ENCODE results near the gene GRIN3B. TPM values are rescaled to one million over a fixed set of nuclear protein-coding genes. Genes with fewer than 3 reads are reported as not detected.
"Not testable (repeated sequence)": the region's sequence is repeated elsewhere in the genome, so short reads cannot be mapped to it uniquely, and the experiment has no call there.

GRIN3B gene
- total RNA-seq, 1 donor from 2014 or later = not detected

GRCh38 chr19:954272-954671 lies 45.9 kb upstream of the GRIN3B start:
- Histone ChIP-seq H3K27me3 (no peaks in the 10 kb centered on the region), H3K27ac (no peak overlapping the region), H3K9me3 (no peaks in the 10 kb centered on the region), H3K36me3 (no peaks in the 10 kb centered on the region), H3K4me1 (peaks cover 29% of the 10 kb centered on the region), H3K4me3 (no peak overlapping the region)
- DNase-seq (ENCODE audit: extremely low spot score in 2 of 2) = no peak
- TF ChIP-seq, protein P1, sequence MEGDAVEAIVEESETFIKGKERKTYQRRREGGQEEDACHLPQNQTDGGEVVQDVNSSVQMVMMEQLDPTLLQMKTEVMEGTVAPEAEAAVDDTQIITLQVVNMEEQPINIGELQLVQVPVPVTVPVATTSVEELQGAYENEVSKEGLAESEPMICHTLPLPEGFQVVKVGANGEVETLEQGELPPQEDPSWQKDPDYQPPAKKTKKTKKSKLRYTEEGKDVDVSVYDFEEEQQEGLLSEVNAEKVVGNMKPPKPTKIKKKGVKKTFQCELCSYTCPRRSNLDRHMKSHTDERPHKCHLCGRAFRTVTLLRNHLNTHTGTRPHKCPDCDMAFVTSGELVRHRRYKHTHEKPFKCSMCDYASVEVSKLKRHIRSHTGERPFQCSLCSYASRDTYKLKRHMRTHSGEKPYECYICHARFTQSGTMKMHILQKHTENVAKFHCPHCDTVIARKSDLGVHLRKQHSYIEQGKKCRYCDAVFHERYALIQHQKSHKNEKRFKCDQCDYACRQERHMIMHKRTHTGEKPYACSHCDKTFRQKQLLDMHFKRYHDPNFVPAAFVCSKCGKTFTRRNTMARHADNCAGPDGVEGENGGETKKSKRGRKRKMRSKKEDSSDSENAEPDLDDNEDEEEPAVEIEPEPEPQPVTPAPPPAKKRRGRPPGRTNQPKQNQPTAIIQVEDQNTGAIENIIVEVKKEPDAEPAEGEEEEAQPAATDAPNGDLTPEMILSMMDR (IDR thresholded peaks at IDR 0.05) = no peak
- TF ChIP-seq POLR2AphosphoS5 (IDR thresholded peaks at IDR 0.05; ENCODE audit: insufficient read depth in 1 of 2, low read depth in 1 of 2) = no peak
- TF ChIP-seq POLR2A (IDR thresholded peaks at IDR 0.05) = no peak
- intact Hi-C loops (cut with DNase I) = no loop called here

GRCh38 chr19:954672-955494 lies 45.3 kb upstream of the GRIN3B start:
- Histone ChIP-seq H3K36me3 (no peaks in the 10 kb centered on the region), H3K4me1 (peaks cover 29% of the 10 kb centered on the region), H3K9me3 (no peaks in the 10 kb centered on the region), H3K27me3 (no peaks in the 10 kb centered on the region), H3K4me3 (no peak overlapping the region), H3K27ac (no peak overlapping the region)
- no peak for TF ChIP-seq POLR2A (IDR thresholded peaks at IDR 0.05)
- no peak for TF ChIP-seq POLR2AphosphoS5 (IDR thresholded peaks at IDR 0.05; ENCODE audit: insufficient read depth in 1 of 2, low read depth in 1 of 2)
- TF ChIP-seq, protein P1 (IDR thresholded peaks at IDR 0.05) = no peak
- DNase-seq (ENCODE audit: extremely low spot score in 2 of 2) = no peak
- intact Hi-C loops (cut with DNase I) = no loop called here

- Histone ChIP-seq H3K9me3 (no peaks in the 10 kb centered on the region), H3K27ac (no peak overlapping the region), H3K4me3 (no peak overlapping the region), H3K27me3 (no peaks in the 10 kb centered on the region), H3K36me3 (no peaks in the 10 kb centered on the region), H3K4me1 (peaks cover 29% of the 10 kb centered on the region)
- no peak for DNase-seq (ENCODE audit: extremely low spot score in 2 of 2)
- no peak for TF ChIP-seq POLR2A (IDR thresholded peaks at IDR 0.05)
- TF ChIP-seq POLR2AphosphoS5 (IDR thresholded peaks at IDR 0.05; ENCODE audit: insufficient read depth in 1 of 2, low read depth in 1 of 2) = no peak
- TF ChIP-seq, protein P1 (IDR thresholded peaks at IDR 0.05) = no peak
- intact Hi-C loops (cut with DNase I) = no loop called here
Observed at GRCh38 chr19:955803-956765, 44.1 kb upstream of the GRIN3B start.

GRCh38 chr19:956766-957440 lies 43.3 kb upstream of the GRIN3B start:
- peaks cover 29% of the 10 kb centered on the region for H3K4me1 ChIP-seq
- H3K27ac ChIP-seq = no peak overlapping the region
- no peaks in the 10 kb centered on the region for H3K9me3 ChIP-seq
- TF ChIP-seq POLR2A (IDR thresholded peaks at IDR 0.05) (no peak), POLR2AphosphoS5 (IDR thresholded peaks at IDR 0.05; ENCODE audit: insufficient read depth in 1 of 2, low read depth in 1 of 2) (no peak)
- TF ChIP-seq, protein P1 (IDR thresholded peaks at IDR 0.05) = no peak
- intact Hi-C loops (cut with DNase I) = no loop called here
- H3K27me3 ChIP-seq = no peaks in the 10 kb centered on the region
- H3K36me3 ChIP-seq = no peaks in the 10 kb centered on the region
- H3K4me3 ChIP-seq = no peak overlapping the region
- no peak for DNase-seq (ENCODE audit: extremely low spot score in 2 of 2)

GRCh38 chr19:957578-957977 lies 42.6 kb upstream of the GRIN3B start:
- DNase-seq (ENCODE audit: extremely low spot score in 2 of 2); H3K36me3 ChIP-seq; intact Hi-C loops (cut with DNase I); H3K9me3 ChIP-seq; H3K4me3 ChIP-seq; H3K27me3 ChIP-seq; H3K27ac ChIP-seq: not testable (repeated sequence)
- peaks cover 28% of the 10 kb centered on the region for H3K4me1 ChIP-seq

All from vagina (tissue), 2 donors.